Activated CD8-positive, alpha-beta T cell treated with anti-CD3 and anti-CD28 coated beads for 36 hours (primary cell): Measurements from ENCODE around the gene PKDCC. TPM values are rescaled to one million over a fixed set of nuclear protein-coding genes. Genes with fewer than 3 reads are reported as not detected.

Experiments
- ATAC-seq: fragments of 200-7000 bp; cut with Tn5 transposase; one replicate; pipeline ENCODE4 v1.10.0; 2021; ENCODE audit warnings: mild to moderate bottlenecking, moderate library complexity
- CTCF ChIA-PET: fragments of 350-600 bp; sonication (Branson Sonifier 250); formaldehyde crosslinking; loops from one replicate; lab custom pipeline; 2021; ENCODE audit warnings: antibody characterized with exemption; lab: Charles Lee
- POLR2A ChIA-PET: fragments of 350-600 bp; sonication (Branson Sonifier 250); formaldehyde crosslinking; loops from one replicate; lab custom pipeline; 2021; ENCODE audit warnings: antibody characterized with exemption; lab: Charles Lee
- DNase-seq: peaks from one replicate; pipeline ENCODE4 v3.0.0-alpha.2; 2020
- H3K27ac Mint-ChIP-seq: one replicate; pipeline ENCODE4 v1.8.0; 2021; ENCODE audit warnings: mild to moderate bottlenecking, mixed read lengths
- H3K27me3 Mint-ChIP-seq: one replicate; pipeline ENCODE4 v1.8.0; 2021; ENCODE audit warnings: mixed read lengths
- H3K36me3 Mint-ChIP-seq: one replicate; pipeline ENCODE4 v1.8.0; 2021; ENCODE audit warnings: low read depth, mixed read lengths
- H3K4me1 Mint-ChIP-seq: one replicate; pipeline ENCODE4 v1.8.0; 2021; ENCODE audit warnings: low read depth, mixed read lengths
- H3K4me3 Mint-ChIP-seq: one replicate; pipeline ENCODE4 v1.8.0; 2021; ENCODE audit warnings: mild to moderate bottlenecking, moderate library complexity, mixed read lengths
- H3K9me3 Mint-ChIP-seq: one replicate; pipeline ENCODE4 v1.8.0; 2021; ENCODE audit warnings: mixed read lengths
- CTCF ChIP-seq: fragments of 200-600 bp; IDR thresholded peaks from one replicate; pipeline ENCODE4 v1.8.0; 2022; ENCODE audit warnings: antibody characterized with exemption, mild to moderate bottlenecking
- intact Hi-C: fragments of 100-400 bp; cut with micrococcal nuclease; formaldehyde crosslinking; loops from one replicate; pipeline ENCODE4 v1.10.0; 2022
- total RNA-seq, 2 experiments: library from RNA; stranded (reverse); gene quantifications; one replicate each; pipeline ENCODE4 v1.2.3, GENCODE V29; 2021

The PKDCC gene
- total RNA-seq, 2 experiments from 2014 or later, result not detected

GRCh38 chr2:42101206-42102023 is 53.6 kb downstream of the PKDCC start:
- ATAC-seq, result peak; percentile 5
- ChIA-PET POLR2A (interaction anchor here (0.8 to 1.2 kb wide), 2 partner anchors 91 to 260 kb away, joined by 3 read pairs; no protein-coding TSS in a partner anchor), CTCF (interaction anchor here (1.0 to 1.4 kb wide), 2 partner anchors 34 to 69 kb away, joined by 3 read pairs; no protein-coding TSS in a partner anchor)
- Mint-ChIP-seq H3K9me3 (peaks cover 13% of the 10 kb centered on the region), H3K4me1 (peaks cover 49% of the 10 kb centered on the region), H3K36me3 (peaks cover 9% of the 10 kb centered on the region), H3K27me3 (no peaks in the 10 kb centered on the region), H3K4me3 (peak overlapping the region; percentile 73), H3K27ac (peak overlapping the region; percentile 95)
- TF ChIP-seq CTCF, result no peak
- peak; percentile 50 for DNase-seq
- intact Hi-C loops, result loop anchor here (5.0 kb wide), 1 partner anchor 41 kb away; no protein-coding TSS in a partner anchor

GRCh38 chr2:42102024-42102590 is 54.3 kb downstream of the PKDCC start:
- peak overlapping the region; percentile 73 for H3K4me3 Mint-ChIP-seq
- DNase-seq, result peak; percentile 90
- TF ChIP-seq CTCF, result no peak
- H3K27ac Mint-ChIP-seq, result peak overlapping the region; percentile 95
- H3K4me1 Mint-ChIP-seq, result peaks cover 49% of the 10 kb centered on the region
- H3K9me3 Mint-ChIP-seq, result peaks cover 13% of the 10 kb centered on the region
- intact Hi-C loops, result loop anchor here (5.0 kb wide), 1 partner anchor 40 kb away; no protein-coding TSS in a partner anchor
- no peaks in the 10 kb centered on the region for H3K27me3 Mint-ChIP-seq
- CTCF ChIA-PET, result interaction anchor here (1.0 to 1.4 kb wide), 3 partner anchors 34 to 132 kb away, joined by 3 read pairs; no protein-coding TSS in a partner anchor
- peaks cover 9% of the 10 kb centered on the region for H3K36me3 Mint-ChIP-seq
- ATAC-seq, result peak; percentile 57
- POLR2A ChIA-PET, result interaction anchor here (1.2 kb wide), 1 partner anchor 91 kb away, joined by 3 read pairs; no protein-coding TSS in a partner anchor

GRCh38 chr2:42102591-42103450 is 55.0 kb downstream of the PKDCC start:
- Mint-ChIP-seq H3K4me3 (peak overlapping the region; percentile 73), H3K27ac (peak overlapping the region; percentile 95), H3K27me3 (no peaks in the 10 kb centered on the region), H3K9me3 (peaks cover 13% of the 10 kb centered on the region), H3K36me3 (peaks cover 9% of the 10 kb centered on the region), H3K4me1 (peaks cover 49% of the 10 kb centered on the region)
- CTCF ChIA-PET, result interaction anchor here (1.0 to 1.4 kb wide), 4 partner anchors 30 to 132 kb away, joined by 3 read pairs; no protein-coding TSS in a partner anchor
- peak; percentile 5 for ATAC-seq
- peak; percentile 51 for DNase-seq
- POLR2A ChIA-PET, result interaction anchor here (1.2 to 1.5 kb wide), 2 partner anchors 69 to 90 kb away, joined by 3 to 5 read pairs; no protein-coding TSS in a partner anchor
- intact Hi-C loops, result loop anchor here (5.0 kb wide), 1 partner anchor 39 kb away; no protein-coding TSS in a partner anchor
- TF ChIP-seq CTCF, result no peak

- peaks cover 13% of the 10 kb centered on the region for H3K9me3 Mint-ChIP-seq
- no peak for TF ChIP-seq CTCF
- ATAC-seq, result no peak
- H3K36me3 Mint-ChIP-seq, result peaks cover 9% of the 10 kb centered on the region
- POLR2A ChIA-PET, result interaction anchor here (1.5 kb wide), 1 partner anchor 68 kb away, joined by 5 read pairs; no protein-coding TSS in a partner anchor
- intact Hi-C loops, result loop anchor here (5.0 kb wide), 1 partner anchor 38 kb away; no protein-coding TSS in a partner anchor
- H3K27me3 Mint-ChIP-seq, result no peaks in the 10 kb centered on the region
- CTCF ChIA-PET, result interaction anchor here (1.0 to 2.2 kb wide), 2 partner anchors 29 to 225 kb away, joined by 3 to 6 read pairs; no protein-coding TSS in a partner anchor
- peaks cover 45% of the 10 kb centered on the region for H3K4me1 Mint-ChIP-seq
- DNase-seq, result no peak
- H3K27ac Mint-ChIP-seq, result peak overlapping the region; percentile 5
- H3K4me3 Mint-ChIP-seq, result no peak overlapping the region
Measured at GRCh38 chr2:42103829-42104228, 56.0 kb downstream of the PKDCC start.
